Calu3 (cell line): ENCODE measurements around the gene FAM161B. TPM values are rescaled to one million over a fixed set of nuclear protein-coding genes. Genes with fewer than 3 reads are reported as not detected.
"Not testable (repeated sequence)": the region's sequence is repeated elsewhere in the genome, so short reads cannot be mapped to it uniquely, and the experiment has no call there.

Experiments
- BruUV-seq: library from RNA; stranded (reverse); fragments of 400-500 nt; replicated peaks from 2 replicates; lab custom pipeline; 2021; lab: Mats Ljungman, UMichigan
- CTCF ChIA-PET: fragments of 300-600 bp; sonication (Branson Sonifier 250); formaldehyde crosslinking; loops from one replicate; lab custom pipeline; 2022; ENCODE audit warnings: antibody characterized with exemption; lab: Charles Lee
- DNase-seq: peaks from one replicate; pipeline ENCODE4 v3.0.0; 2022
- H3K27ac Mint-ChIP-seq: one replicate; pipeline ENCODE4 v1.8.0; 2022; ENCODE audit warnings: mixed read lengths; ENCODE audit not compliant: unreplicated experiment
- H3K27me3 Mint-ChIP-seq: one replicate; pipeline ENCODE4 v1.8.0; 2022; ENCODE audit warnings: mixed read lengths; ENCODE audit not compliant: unreplicated experiment
- H3K36me3 Mint-ChIP-seq: one replicate; pipeline ENCODE4 v1.8.0; 2022; ENCODE audit warnings: mild to moderate bottlenecking, moderate library complexity, mixed read lengths; ENCODE audit not compliant: insufficient read depth, unreplicated experiment
- H3K4me1 Mint-ChIP-seq: one replicate; pipeline ENCODE4 v1.8.0; 2022; ENCODE audit warnings: mild to moderate bottlenecking, low read depth, mixed read lengths; ENCODE audit not compliant: unreplicated experiment
- H3K4me3 Mint-ChIP-seq: one replicate; pipeline ENCODE4 v1.8.0; 2022; ENCODE audit warnings: mild to moderate bottlenecking, low read depth, moderate library complexity, mixed read lengths; ENCODE audit not compliant: unreplicated experiment
- H3K9me3 Mint-ChIP-seq: one replicate; pipeline ENCODE4 v1.8.0; 2022; ENCODE audit warnings: low read depth, mixed read lengths; ENCODE audit not compliant: unreplicated experiment
- CTCF ChIP-seq: fragments of 200-600 bp; IDR thresholded peaks from one replicate; pipeline ENCODE4 v1.8.0; 2022; ENCODE audit warnings: antibody characterized with exemption; ENCODE audit not compliant: unreplicated experiment
- intact Hi-C: fragments of 100-400 bp; cut with micrococcal nuclease; formaldehyde crosslinking; loops from one replicate; pipeline ENCODE4 v1.10.0; 2022; ENCODE audit not compliant: unreplicated experiment
- total RNA-seq: library from RNA; stranded (reverse); gene quantifications from 2 replicates; pipeline ENCODE4 v1.2.3, GENCODE V29; 2022

Gene FAM161B
- total RNA-seq, 1 experiment from 2014 or later: 1.6 TPM

DNA sequence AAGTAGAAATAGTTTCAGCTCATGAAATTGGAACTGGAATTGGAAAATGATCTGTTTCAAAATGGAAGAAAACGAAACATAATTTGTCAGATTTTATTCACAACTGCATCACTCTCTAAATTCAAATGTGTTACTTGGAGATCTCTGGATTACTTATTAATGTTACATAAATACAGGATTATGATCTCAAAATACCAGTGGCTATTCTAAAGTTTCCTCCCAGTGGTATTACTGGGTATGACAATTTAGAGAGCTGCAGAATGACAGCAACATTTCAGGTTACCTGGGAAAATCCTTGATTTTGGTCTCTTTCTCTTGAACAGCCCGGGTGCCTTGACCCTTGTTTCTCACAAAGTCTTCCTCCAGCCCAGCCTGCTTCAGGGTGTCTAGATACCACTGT is 14.2 kb downstream of the FAM161B start:
- CTCF ChIA-PET: interaction anchor here (0.5 kb wide), 1 partner anchor 41 kb away, joined by 3 read pairs; no protein-coding TSS in a partner anchor
- H3K36me3 Mint-ChIP-seq: peaks cover 23% of the 10 kb centered on the region
- TF ChIP-seq CTCF: peak; percentile 28
- intact Hi-C loops: no loop called here
- BruUV-seq: no TSS peak
- no peaks in the 10 kb centered on the region for H3K9me3 Mint-ChIP-seq
- H3K4me3 Mint-ChIP-seq: no peak overlapping the region
- H3K27ac Mint-ChIP-seq: no peak overlapping the region
- no peaks in the 10 kb centered on the region for H3K27me3 Mint-ChIP-seq
- no peak for DNase-seq
- no peaks in the 10 kb centered on the region for H3K4me1 Mint-ChIP-seq

GRCh38 chr14:73924337-73924736 is 25.6 kb downstream of the FAM161B start:
- BruUV-seq: no TSS peak
- no peaks in the 10 kb centered on the region for H3K4me1 Mint-ChIP-seq
- H3K27me3 Mint-ChIP-seq: no peaks in the 10 kb centered on the region
- TF ChIP-seq CTCF: no peak
- no peak overlapping the region for H3K4me3 Mint-ChIP-seq
- CTCF ChIA-PET: no interaction called here
- no peak overlapping the region for H3K27ac Mint-ChIP-seq
- intact Hi-C loops: no loop called here
- no peak for DNase-seq
- H3K9me3 Mint-ChIP-seq: no peaks in the 10 kb centered on the region
- H3K36me3 Mint-ChIP-seq: peaks cover 14% of the 10 kb centered on the region

GRCh38 chr14:73919457-73919856 is 30.4 kb downstream of the FAM161B start:
- peaks cover 14% of the 10 kb centered on the region for H3K36me3 Mint-ChIP-seq
- H3K27me3 Mint-ChIP-seq, BruUV-seq, H3K27ac Mint-ChIP-seq, CTCF ChIA-PET, H3K4me3 Mint-ChIP-seq, intact Hi-C loops, H3K4me1 Mint-ChIP-seq, DNase-seq, H3K9me3 Mint-ChIP-seq: not testable (repeated sequence)

- Mint-ChIP-seq H3K27ac (no peak overlapping the region), H3K4me1 (no peaks in the 10 kb centered on the region), H3K9me3 (no peaks in the 10 kb centered on the region), H3K27me3 (no peaks in the 10 kb centered on the region), H3K4me3 (no peak overlapping the region), H3K36me3 (peaks cover 15% of the 10 kb centered on the region)
- TF ChIP-seq CTCF: no peak
- BruUV-seq: no TSS peak
- CTCF ChIA-PET: interaction anchor here (0.6 to 0.9 kb wide), 2 partner anchors 64 to 341 kb away, joined by 3 to 6 read pairs; no protein-coding TSS in a partner anchor
- DNase-seq: no peak
- intact Hi-C loops: no loop called here
These were observed 33.6 kb downstream of the FAM161B start for GRCh38 chr14:73916324-73916723.

- Mint-ChIP-seq H3K9me3 (no peaks in the 10 kb centered on the region), H3K4me3 (no peak overlapping the region), H3K4me1 (no peaks in the 10 kb centered on the region), H3K36me3 (peaks cover 24% of the 10 kb centered on the region), H3K27me3 (no peaks in the 10 kb centered on the region), H3K27ac (no peak overlapping the region)
- intact Hi-C loops: no loop called here
- TF ChIP-seq CTCF: no peak
- DNase-seq: no peak
- no TSS peak for BruUV-seq
- CTCF ChIA-PET: no interaction called here
These were observed 36.6 kb downstream of the FAM161B start for GRCh38 chr14:73913256-73913655.
